OCI-LY7 (cell line): Measurements from ENCODE around the gene MAPRE3.

Source experiments
- CTCF ChIP-seq: fragments of 200-600 bp; sonication (generic); conservative IDR thresholded peaks from 2 replicates; pipeline ENCODE4 v1.5.1; 2014; ENCODE audit warnings: mild to moderate bottlenecking, antibody characterized with exemption, low read length, moderate library complexity, mixed read lengths
- EZH2phosphoT487 ChIP-seq: fragments of 200-600 bp; sonication (generic); IDR thresholded peaks from 2 replicates; pipeline ENCODE4 v1.6.1; 2018; ENCODE audit warnings: low read depth, borderline replicate concordance, mild to moderate bottlenecking, mixed run types, antibody characterized with exemption, low read length, moderate library complexity, mixed read lengths

DNA sequence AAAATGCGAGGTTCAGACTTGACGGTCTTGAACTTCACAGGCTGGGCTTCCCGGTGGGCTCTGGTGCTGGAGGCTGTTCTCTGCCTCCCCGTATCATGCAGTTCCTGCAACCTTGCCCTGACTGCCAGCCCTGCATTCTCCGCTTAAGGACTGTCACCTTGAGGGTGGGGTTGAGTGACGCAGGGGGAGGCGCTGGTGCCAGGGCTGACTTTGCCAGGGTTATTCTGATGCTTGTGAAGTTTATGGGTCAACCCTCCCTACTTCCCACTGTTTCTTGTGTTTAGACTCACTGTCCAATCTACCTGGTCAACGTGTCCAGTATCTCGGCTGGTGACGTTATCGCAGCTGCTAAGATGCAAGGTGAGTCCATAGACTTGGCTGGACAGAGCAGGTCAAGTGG is 37.5 kb upstream of the MAPRE3 start:
- TF ChIP-seq CTCF (no peak), EZH2phosphoT487 (no peak)
